OCI-LY7 (cell line): ENCODE results near the gene TSPAN5. TPM values are rescaled to one million over a fixed set of nuclear protein-coding genes. Genes with fewer than 3 reads are reported as not detected.

Source experiments
- BruUV-seq: library from RNA; stranded (reverse); fragments of 400-500 nt; replicated peaks from 2 replicates; lab custom pipeline; 2021; lab: Mats Ljungman, UMichigan
- CTCF ChIA-PET: fragments of 300-600 bp; sonication (Branson Sonifier 250); formaldehyde crosslinking; loops from one replicate; lab custom pipeline; 2022; ENCODE audit warnings: antibody characterized with exemption; ENCODE audit not compliant: unreplicated experiment; lab: Charles Lee
- POLR2A ChIA-PET: fragments of 300-600 bp; sonication (Branson Sonifier 250); formaldehyde crosslinking; loops from one replicate; lab custom pipeline; 2022; ENCODE audit warnings: antibody characterized with exemption; lab: Charles Lee
- DNase-seq: peaks from one replicate; pipeline ENCODE4 v3.0.0-alpha.2; 2015; ENCODE audit warnings: low spot score
- H2AFZ ChIP-seq: fragments of 200-600 bp; sonication (generic), shearing (Covaris generic); 2 replicates; pipeline ENCODE4 v1.6.1; 2014; ENCODE audit warnings: mild to moderate bottlenecking, antibody characterized with exemption, low read length, moderate library complexity
- H3K27ac ChIP-seq: fragments of 200-600 bp; sonication (generic); 2 replicates; pipeline ENCODE4 v1.5.1; 2014; ENCODE audit warnings: mixed run types, low read depth, mild to moderate bottlenecking, moderate library complexity, low read length, inconsistent platforms; ENCODE audit not compliant: poor library complexity, severe bottlenecking
- H3K36me3 ChIP-seq: fragments of 200-600 bp; sonication (generic); 2 replicates; pipeline ENCODE4 v1.6.1; 2014; ENCODE audit warnings: mild to moderate bottlenecking, antibody characterized with exemption, low read length, moderate library complexity, mixed read lengths; ENCODE audit not compliant: insufficient read depth
- H3K4me1 ChIP-seq: fragments of 200-600 bp; sonication (generic); 2 replicates; pipeline ENCODE4 v1.5.1; 2014; ENCODE audit warnings: mild to moderate bottlenecking, low read length; ENCODE audit not compliant: insufficient read depth, poor library complexity, severe bottlenecking
- H3K4me2 ChIP-seq: fragments of 200-600 bp; sonication (generic); 2 replicates; pipeline ENCODE4 v1.6.1; 2014; ENCODE audit warnings: mild to moderate bottlenecking, low read length
- H3K4me3 ChIP-seq: fragments of 200-600 bp; sonication (generic); 2 replicates; pipeline ENCODE4 v1.5.1; 2014; ENCODE audit warnings: mild to moderate bottlenecking, low read depth, low read length; ENCODE audit not compliant: poor library complexity, severe bottlenecking
- H3K79me2 ChIP-seq: fragments of 200-600 bp; sonication (generic); 2 replicates; pipeline ENCODE4 v1.6.1; 2016; ENCODE audit warnings: low read depth, mild to moderate bottlenecking, low read length, moderate library complexity, mixed read lengths; ENCODE audit not compliant: insufficient read depth
- H3K9me2 ChIP-seq: fragments of 200-600 bp; sonication (generic); 2 replicates; pipeline ENCODE4 v1.6.1; 2016; ENCODE audit warnings: mild to moderate bottlenecking, low read length, mixed read lengths; ENCODE audit not compliant: insufficient read depth
- H3K9me3 ChIP-seq: fragments of 200-600 bp; sonication (generic); 2 replicates; pipeline ENCODE4 v1.6.1; 2014; ENCODE audit warnings: mild to moderate bottlenecking, mixed run types, low read length, mixed read lengths
- H4K20me1 ChIP-seq: fragments of 200-600 bp; sonication (generic); 2 replicates; pipeline ENCODE4 v1.6.1; 2014; ENCODE audit warnings: mild to moderate bottlenecking, antibody characterized with exemption, low read length, moderate library complexity, mixed read lengths; ENCODE audit not compliant: insufficient read depth
- EZH2phosphoT487 ChIP-seq: fragments of 200-600 bp; sonication (generic); IDR thresholded peaks from 2 replicates; pipeline ENCODE4 v1.6.1; 2018; ENCODE audit warnings: low read depth, borderline replicate concordance, mild to moderate bottlenecking, mixed run types, antibody characterized with exemption, low read length, moderate library complexity, mixed read lengths
- intact Hi-C: fragments of 100-400 bp; cut with micrococcal nuclease; formaldehyde crosslinking; loops from one replicate; pipeline ENCODE4 v1.10.0; 2022; ENCODE audit not compliant: unreplicated experiment
- total RNA-seq, 2 experiments: library from RNA; depleted of rRNA in 1 of 2; stranded (reverse); fragments of >200 nt in 1 of 2; shearing (Covaris generic) in 1 of 2; gene quantifications; 2 replicates each; pipeline ENCODE4 v1.2.3, GENCODE V29; 2014 to 2022
- TF ChIP-seq, protein P1 (sequence below): fragments of 200-600 bp; sonication (generic); conservative IDR thresholded peaks from 2 replicates; pipeline ENCODE4 v1.5.1; 2014; ENCODE audit warnings: mild to moderate bottlenecking, antibody characterized with exemption, low read length, moderate library complexity, mixed read lengths

Gene TSPAN5
- total RNA-seq, 2 experiments from 2014 or later, result not detected

- Histone ChIP-seq H3K4me2 (no peak overlapping the region), H3K27ac (no peak overlapping the region), H3K9me2 (no peaks in the 10 kb centered on the region), H4K20me1 (no peaks in the 10 kb centered on the region), H2AFZ (no peak overlapping the region), H3K9me3 (no peaks in the 10 kb centered on the region), H3K4me3 (no peak overlapping the region), H3K36me3 (no peaks in the 10 kb centered on the region), H3K4me1 (peaks cover 9% of the 10 kb centered on the region), H3K79me2 (no peaks in the 10 kb centered on the region)
- intact Hi-C loops, result no loop called here
- CTCF ChIA-PET, result no interaction called here
- DNase-seq, result no peak
- TF ChIP-seq, protein P1, sequence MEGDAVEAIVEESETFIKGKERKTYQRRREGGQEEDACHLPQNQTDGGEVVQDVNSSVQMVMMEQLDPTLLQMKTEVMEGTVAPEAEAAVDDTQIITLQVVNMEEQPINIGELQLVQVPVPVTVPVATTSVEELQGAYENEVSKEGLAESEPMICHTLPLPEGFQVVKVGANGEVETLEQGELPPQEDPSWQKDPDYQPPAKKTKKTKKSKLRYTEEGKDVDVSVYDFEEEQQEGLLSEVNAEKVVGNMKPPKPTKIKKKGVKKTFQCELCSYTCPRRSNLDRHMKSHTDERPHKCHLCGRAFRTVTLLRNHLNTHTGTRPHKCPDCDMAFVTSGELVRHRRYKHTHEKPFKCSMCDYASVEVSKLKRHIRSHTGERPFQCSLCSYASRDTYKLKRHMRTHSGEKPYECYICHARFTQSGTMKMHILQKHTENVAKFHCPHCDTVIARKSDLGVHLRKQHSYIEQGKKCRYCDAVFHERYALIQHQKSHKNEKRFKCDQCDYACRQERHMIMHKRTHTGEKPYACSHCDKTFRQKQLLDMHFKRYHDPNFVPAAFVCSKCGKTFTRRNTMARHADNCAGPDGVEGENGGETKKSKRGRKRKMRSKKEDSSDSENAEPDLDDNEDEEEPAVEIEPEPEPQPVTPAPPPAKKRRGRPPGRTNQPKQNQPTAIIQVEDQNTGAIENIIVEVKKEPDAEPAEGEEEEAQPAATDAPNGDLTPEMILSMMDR, result no peak
- no TSS peak for BruUV-seq
- POLR2A ChIA-PET, result interaction anchor here (0.6 kb wide), 1 partner anchor 1603 kb away, joined by 3 read pairs; no protein-coding TSS in a partner anchor
Observed at GRCh38 chr4:98522636-98523395, 135.6 kb downstream of the TSPAN5 start.

GRCh38 chr4:98522062-98522461 lies 136.3 kb downstream of the TSPAN5 start:
- intact Hi-C loops, result no loop called here
- TF ChIP-seq EZH2phosphoT487, result no peak
- TF ChIP-seq, protein P1, result no peak
- H3K4me3 ChIP-seq, result no peak overlapping the region
- no peaks in the 10 kb centered on the region for H3K9me2 ChIP-seq
- no peaks in the 10 kb centered on the region for H4K20me1 ChIP-seq
- no peak for DNase-seq
- BruUV-seq, result no TSS peak
- POLR2A ChIA-PET, result interaction anchor here (0.6 kb wide), 1 partner anchor 1604 kb away, joined by 3 read pairs; no protein-coding TSS in a partner anchor
- no peak overlapping the region for H3K4me2 ChIP-seq
- CTCF ChIA-PET, result no interaction called here
- no peak overlapping the region for H2AFZ ChIP-seq
- no peaks in the 10 kb centered on the region for H3K79me2 ChIP-seq
- H3K27ac ChIP-seq, result no peak overlapping the region
- H3K4me1 ChIP-seq, result peaks cover 9% of the 10 kb centered on the region
- H3K9me3 ChIP-seq, result no peaks in the 10 kb centered on the region
- H3K36me3 ChIP-seq, result no peaks in the 10 kb centered on the region

- no peak for TF ChIP-seq EZH2phosphoT487
- TF ChIP-seq, protein P1, result no peak
- Histone ChIP-seq H3K4me2 (no peak overlapping the region), H3K27ac (no peak overlapping the region), H3K4me3 (no peak overlapping the region), H3K79me2 (no peaks in the 10 kb centered on the region), H3K9me2 (no peaks in the 10 kb centered on the region), H2AFZ (no peak overlapping the region), H3K36me3 (no peaks in the 10 kb centered on the region), H4K20me1 (no peaks in the 10 kb centered on the region), H3K9me3 (no peaks in the 10 kb centered on the region), H3K4me1 (peaks cover 9% of the 10 kb centered on the region)
- BruUV-seq, result no TSS peak
- ChIA-PET CTCF (no interaction called here), POLR2A (no interaction called here)
- intact Hi-C loops, result no loop called here
- DNase-seq, result no peak
Observed at GRCh38 chr4:98521486-98521885, 136.9 kb downstream of the TSPAN5 start.
